Fibroblast of pulmonary artery (primary cell): ENCODE measurements around the gene TTLL11.

ENCODE experiments used
- DNase-seq: peaks from one replicate; pipeline ENCODE4 v3.0.0-alpha.2; 2010; ENCODE audit warnings: low read depth
- H3K4me3 ChIP-seq: replicated peaks from 2 replicates; pipeline ENCODE4 v1.5.1; 2011; ENCODE audit warnings: low read depth, mild to moderate bottlenecking, control low read depth, low read length, moderate library complexity
- CTCF ChIP-seq: IDR thresholded peaks from 2 replicates; pipeline ENCODE4 v1.5.1; 2011; ENCODE audit warnings: mild to moderate bottlenecking, control low read depth, low read length, inconsistent platforms; ENCODE audit errors: missing control alignments

Gene TTLL11

GRCh38 chr9:121785673-121786542 is 307.2 kb downstream of the TTLL11 start:
- no peak overlapping the region for H3K4me3 ChIP-seq
- DNase-seq: no peak
- no peak for TF ChIP-seq CTCF

- no peak for TF ChIP-seq CTCF
- DNase-seq: no peak
- H3K4me3 ChIP-seq: no peak overlapping the region
These were observed 308.2 kb downstream of the TTLL11 start for GRCh38 chr9:121784731-121785411.

- DNase-seq: no peak
- no peak overlapping the region for H3K4me3 ChIP-seq
- no peak for TF ChIP-seq CTCF
These were observed 309.3 kb downstream of the TTLL11 start for GRCh38 chr9:121783521-121784507.

GRCh38 chr9:121783111-121783510 is 310.0 kb downstream of the TTLL11 start:
- TF ChIP-seq CTCF: no peak
- no peak for DNase-seq
- H3K4me3 ChIP-seq: no peak overlapping the region

- H3K4me3 ChIP-seq: no peak overlapping the region
- no peak for TF ChIP-seq CTCF
- no peak for DNase-seq
These were observed 310.5 kb downstream of the TTLL11 start for GRCh38 chr9:121782514-121783110.
